HepG2 (cell line): ENCODE data around the gene PAGE2B. TPM values are rescaled to one million over a fixed set of nuclear protein-coding genes. Genes with fewer than 3 reads are reported as not detected.

ENCODE experiments used
- ATAC-seq: fragments of 200-7000 bp; cut with Tn5 transposase; 3 replicates; pipeline ENCODE4 v1.9.1; 2020; ENCODE audit warnings: mild to moderate bottlenecking, moderate library complexity
- BruUV-seq: library from RNA; stranded (reverse); fragments of 400-500 nt; replicated peaks from 2 replicates; lab custom pipeline; 2021; lab: Mats Ljungman, UMichigan
- CTCF ChIA-PET: fragments of 300-600 bp; formaldehyde crosslinking; extraction: SDS; loops from one replicate; lab custom pipeline; 2021; ENCODE audit warnings: low total read pairs, inconsistent platforms, low intra/inter-chr PET ratio; lab: Yijun Ruan, JAX
- POLR2A ChIA-PET: fragments of 350-600 bp; sonication (Branson Sonifier 250); formaldehyde crosslinking; loops from one replicate; lab custom pipeline; 2020; ENCODE audit warnings: antibody characterized with exemption, inconsistent platforms; lab: Yijun Ruan, JAX
- DNase-seq: peaks from one replicate; pipeline ENCODE4 v3.0.0-alpha.2; 2015; ENCODE audit warnings: low spot score
- FAIRE-seq: peaks from 3 replicates; lab custom pipeline; 2011; peaks lifted over from hg19 to GRCh38; lab: Jason Lieb, UNC
- H2AFZ ChIP-seq: one replicate; pipeline ENCODE4 v1.6.1; 2011; ENCODE audit warnings: low read length, inconsistent platforms
- H3K27ac ChIP-seq: fragments of 300-600 bp; 3 replicates; pipeline ENCODE4 v1.8.0; 2011; ENCODE audit warnings: mixed run types, mild to moderate bottlenecking, mixed read lengths, low read length, inconsistent platforms; ENCODE audit not compliant: insufficient read depth; ENCODE audit errors: extremely low read length
- H3K27me3 ChIP-seq, 2 experiments: fragments of 200-600 bp in 1 of 2; 2 replicates in 1 of 2; 3 replicates in 1 of 2; pipeline versions ENCODE4 v1.6.0 to v1.8.0; 2011; ENCODE audit warnings: low read length in 2 of 2, mild to moderate bottlenecking in 2 of 2, moderate library complexity in 2 of 2, inconsistent platforms in 1 of 2; ENCODE audit not compliant: insufficient read depth in 2 of 2, control insufficient read depth in 1 of 2
- H3K36me3 ChIP-seq, 2 experiments: fragments of 200-600 bp in 1 of 2; replicated peaks in 1 of 2; 2 replicates in 1 of 2; 3 replicates in 1 of 2; pipeline versions ENCODE4 v1.5.1 to v1.8.0; 2011; ENCODE audit warnings: low read length in 2 of 2, inconsistent platforms in 1 of 2; ENCODE audit not compliant: insufficient read depth in 2 of 2, control insufficient read depth in 1 of 2
- H3K4me1 ChIP-seq: 2 replicates; pipeline ENCODE4 v1.5.1; 2012; ENCODE audit warnings: low read length, inconsistent platforms; ENCODE audit not compliant: insufficient read depth
- H3K4me2 ChIP-seq: 2 replicates; pipeline ENCODE4 v1.6.0; 2011; ENCODE audit warnings: low read depth, low read length, inconsistent platforms
- H3K4me3 ChIP-seq, 3 experiments: fragments of 200-600 bp in 1 of 3; sonication (generic), shearing (Covaris generic) in 1 of 3; replicated peaks in 1 of 3; 2 replicates each; pipeline ENCODE4 v1.5.1; 2011 to 2016; ENCODE audit warnings: low read length in 3 of 3, inconsistent platforms in 2 of 3, low read depth in 2 of 3, mild to moderate bottlenecking in 2 of 3, control low read depth in 1 of 3, mixed read lengths in 1 of 3; ENCODE audit not compliant: insufficient read depth in 1 of 3
- H3K79me2 ChIP-seq: one replicate; pipeline ENCODE4 v1.6.1; 2011; ENCODE audit warnings: low read length, inconsistent platforms; ENCODE audit not compliant: insufficient read depth
- H3K9ac ChIP-seq: 2 replicates; pipeline ENCODE4 v1.6.0; 2011; ENCODE audit warnings: mild to moderate bottlenecking, low read depth, low read length, inconsistent platforms; ENCODE audit not compliant: insufficient read depth
- H3K9me3 ChIP-seq: 2 replicates; pipeline ENCODE4 v1.5.1; 2012; ENCODE audit warnings: mild to moderate bottlenecking, low read length
- H4K20me1 ChIP-seq: 2 replicates; pipeline ENCODE4 v1.6.0; 2011; ENCODE audit warnings: inconsistent platforms, mild to moderate bottlenecking, low read length, moderate library complexity; ENCODE audit not compliant: insufficient read depth
- ATF2 ChIP-seq: sonication (generic); formaldehyde crosslinking; IDR thresholded peaks from 2 replicates; pipeline ENCODE4 v1.4.0; 2020; ENCODE audit warnings: missing genetic modification reagents
- ATF6 ChIP-seq: sonication (generic); formaldehyde crosslinking; conservative IDR thresholded peaks from 2 replicates; pipeline ENCODE4 v1.4.0; 2020; ENCODE audit warnings: missing genetic modification reagents
- BRD4 ChIP-seq: sonication (generic); formaldehyde crosslinking; IDR thresholded peaks from 2 replicates; pipeline ENCODE4 v1.4.0; 2020; ENCODE audit warnings: missing genetic modification reagents
- MEF2D ChIP-seq: sonication (generic); formaldehyde crosslinking; IDR thresholded peaks from 2 replicates; pipeline ENCODE4 v1.5.1; 2020; ENCODE audit warnings: mild to moderate bottlenecking, missing genetic modification reagents
- NR2F1 ChIP-seq, 2 experiments: fragments of 450-650 bp in 1 of 2; formaldehyde crosslinking in 1 of 2; IDR thresholded peaks; 2 replicates each; pipeline versions ENCODE4 v1.5.0 to v1.6.1; 2016 to 2020; ENCODE audit warnings: mild to moderate bottlenecking in 1 of 2, missing compliant biosample characterization in 1 of 2, missing genetic modification reagents in 1 of 2, moderate library complexity in 1 of 2
- TAF1 ChIP-seq: sonication (generic); formaldehyde crosslinking; IDR thresholded peaks from 2 replicates; pipeline ENCODE4 v1.4.0; 2020; ENCODE audit warnings: missing genetic modification reagents
- ZBTB21 ChIP-seq: sonication (generic); formaldehyde crosslinking; IDR thresholded peaks from 2 replicates; pipeline ENCODE4 v1.4.0; 2020; ENCODE audit warnings: missing genetic modification reagents
- ZFP90 ChIP-seq: sonication (generic); formaldehyde crosslinking; IDR thresholded peaks from 2 replicates; pipeline ENCODE4 v1.8.0; 2022; ENCODE audit warnings: missing genetic modification reagents, mild to moderate bottlenecking, inconsistent platforms, borderline replicate concordance
- ZNF550 ChIP-seq: sonication (generic); formaldehyde crosslinking; IDR thresholded peaks from 2 replicates; pipeline ENCODE4 v1.4.0; 2020; ENCODE audit warnings: mild to moderate bottlenecking, missing genetic modification reagents, borderline replicate concordance
- ZNF7 ChIP-seq: IDR thresholded peaks from 2 replicates; pipeline ENCODE4 v1.6.1; 2016; ENCODE audit warnings: missing biosample characterization, missing genetic modification reagents
- ZNF761 ChIP-seq: sonication (generic); formaldehyde crosslinking; conservative IDR thresholded peaks from 2 replicates; pipeline ENCODE4 v1.4.0; 2020; ENCODE audit warnings: mild to moderate bottlenecking, missing genetic modification reagents
- ZNF839 ChIP-seq: sonication (generic); formaldehyde crosslinking; IDR thresholded peaks from 2 replicates; pipeline ENCODE4 v1.4.0; 2020; ENCODE audit warnings: missing genetic modification reagents, mild to moderate bottlenecking, borderline replicate concordance
- WGBS: methylation state at CpG from one replicate; pipeline ENCODE4 v1.1.6; 2017; ENCODE audit warnings: low lambda C conversion rate; 5-methylcytosine and 5-hydroxymethylcytosine counted together
- in situ Hi-C: cut with HindIII; loops from 2 replicates; pipeline ENCODE4 v1.10.0; 2017; ENCODE audit warnings: low pct_unique_long_range_greater_than_20kb; ENCODE audit not compliant: extremely low pct_ligation_motif_present
- intact Hi-C: fragments of 100-400 bp; cut with micrococcal nuclease; formaldehyde crosslinking; loops from one replicate; pipeline ENCODE4 v1.10.0; 2022; ENCODE audit not compliant: unreplicated experiment
- polyA plus RNA-seq, 8 experiments: library from polyadenylated mRNA; depleted of rRNA in 3 of 8; stranded (reverse) in 7 of 8; unstranded in 1 of 8; fragments of >200 nt; fragmentation: Illumina TruSeq in 4 of 8; extraction: Trizol in 4 of 8; gene quantifications; 2 replicates each; pipeline versions ENCODE4 v1.2.1 to v1.2.3, GENCODE V29; 2011 to 2016; ENCODE audit warnings: low read depth in 4 of 8, missing spikeins in 1 of 8, mixed read lengths in 1 of 8; ENCODE audit not compliant: insufficient read depth in 1 of 8
- total RNA-seq, 5 experiments: library from RNA; depleted of rRNA; stranded (reverse); fragments of >200 nt; fragmentation: Illumina TruSeq; extraction: Trizol; gene quantifications; 2 replicates each; pipeline ENCODE4 v1.2.3, GENCODE V29; 2016; ENCODE audit warnings: low read depth in 1 of 5
- TF ChIP-seq, protein P1 (sequence below): sonication (generic); formaldehyde crosslinking; IDR thresholded peaks from 2 replicates; pipeline ENCODE4 v1.4.0; 2020; ENCODE audit warnings: missing genetic modification reagents, borderline replicate concordance

Gene PAGE2B
- total and polyA plus RNA-seq, 2 of the 13 experiments (the other 11 are each of a cell fraction or from before 2014, with no cell fraction given): 0.57 TPM; not detected in 1

DNA sequence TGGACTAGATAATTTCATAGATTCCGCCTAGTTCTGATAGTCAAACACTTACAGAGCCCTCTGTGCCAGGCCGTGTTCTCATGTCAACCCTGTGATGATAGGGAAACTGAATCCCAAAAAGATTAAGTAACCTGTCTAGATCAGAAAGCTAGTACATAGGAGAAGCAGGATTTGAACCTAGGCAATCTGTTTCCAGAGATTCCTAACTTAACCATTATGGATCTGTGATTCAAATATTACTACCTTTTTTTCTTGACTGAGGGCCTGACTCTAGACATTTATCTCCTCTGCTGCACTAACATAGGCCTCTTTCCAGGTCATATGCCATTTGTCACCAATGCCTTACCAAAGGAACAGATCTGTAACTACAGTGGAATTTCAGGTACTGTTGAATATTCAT lies 45.5 kb upstream of the PAGE2B start (continued):
- TF ChIP-seq ZBTB21 (no peak), ATF6 (CRISPR knock-in tag) (no peak), ZNF839 (no peak), MEF2D (no peak), TAF1 (CRISPR knock-in tag) (no peak), BRD4 (CRISPR knock-in tag) (no peak), ZFP90 (CRISPR knock-in tag) (no peak)
- TF ChIP-seq, all 625 proteins: peak for 0

- Histone ChIP-seq H3K4me1 (peaks cover 11% of the 10 kb centered on the region; the same call in 1 of the 2 replicates), H3K79me2 (no peaks in the 10 kb centered on the region), H3K36me3 (no peaks in the 10 kb centered on the region), H3K9me3 (no peaks in the 10 kb centered on the region), H3K9ac (no peak within 1 kb of the TSS), H3K4me3 (no peak within 1 kb of the TSS), H2AFZ (no peak within 1 kb of the TSS), H3K4me2 (no peak within 1 kb of the TSS), H3K27ac (no peak within 1 kb of the TSS), H4K20me1 (no peaks in the 10 kb centered on the region), H3K27me3 (no peaks in the 10 kb centered on the region)
- no peak for FAIRE-seq
- BruUV-seq: no TSS peak
- intact Hi-C loops: no loop called here
- in situ Hi-C loops: no loop called here
- POLR2A ChIA-PET: no interaction called here
- 14% methylated on average over 5 of the region's 7 CpGs for WGBS
- no peak for DNase-seq
- no peak for ATAC-seq
- CTCF ChIA-PET: no interaction called here
- no peak for TF ChIP-seq ZNF761
- no peak for TF ChIP-seq ZNF550 (CRISPR knock-in tag)
- no peak for TF ChIP-seq ATF2 (CRISPR knock-in tag)
- no peak for TF ChIP-seq NR2F1 (CRISPR knock-in tag; IDR thresholded peaks at IDR 0.05)
- TF ChIP-seq, protein P1, sequence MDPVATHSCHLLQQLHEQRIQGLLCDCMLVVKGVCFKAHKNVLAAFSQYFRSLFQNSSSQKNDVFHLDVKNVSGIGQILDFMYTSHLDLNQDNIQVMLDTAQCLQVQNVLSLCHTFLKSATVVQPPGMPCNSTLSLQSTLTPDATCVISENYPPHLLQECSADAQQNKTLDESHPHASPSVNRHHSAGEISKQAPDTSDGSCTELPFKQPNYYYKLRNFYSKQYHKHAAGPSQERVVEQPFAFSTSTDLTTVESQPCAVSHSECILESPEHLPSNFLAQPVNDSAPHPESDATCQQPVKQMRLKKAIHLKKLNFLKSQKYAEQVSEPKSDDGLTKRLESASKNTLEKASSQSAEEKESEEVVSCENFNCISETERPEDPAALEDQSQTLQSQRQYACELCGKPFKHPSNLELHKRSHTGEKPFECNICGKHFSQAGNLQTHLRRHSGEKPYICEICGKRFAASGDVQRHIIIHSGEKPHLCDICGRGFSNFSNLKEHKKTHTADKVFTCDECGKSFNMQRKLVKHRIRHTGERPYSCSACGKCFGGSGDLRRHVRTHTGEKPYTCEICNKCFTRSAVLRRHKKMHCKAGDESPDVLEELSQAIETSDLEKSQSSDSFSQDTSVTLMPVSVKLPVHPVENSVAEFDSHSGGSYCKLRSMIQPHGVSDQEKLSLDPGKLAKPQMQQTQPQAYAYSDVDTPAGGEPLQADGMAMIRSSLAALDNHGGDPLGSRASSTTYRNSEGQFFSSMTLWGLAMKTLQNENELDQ (CRISPR knock-in tag): no peak
- no peak for TF ChIP-seq ZNF7 (CRISPR knock-in tag)
Observed at GRCh38 chrX:55030271-55031205, 44.3 kb upstream of the PAGE2B start, which contains the start of gene ALAS2. Gene ALAS2 (minus strand): TSS chrX:55030977. CDS start chrX:55026000, 4,977 bp downstream.
